Measurements from ENCODE around the gene TCEAL7. TPM values are rescaled to one million over a fixed set of nuclear protein-coding genes. Genes with fewer than 3 reads are reported as not detected.

Gene TCEAL7
- total RNA-seq (2021; ENCODE audit: unreplicated experiment): 0.20 TPM
- polyA plus RNA-seq (2012): not detected in 2 replicates
- percentile 20 among the genes with signal in this experiment for Bru-seq, nascent RNA
- BruChase-seq, experiment 1, labeled RNA remaining after a 6-hour chase: percentile 31 among the genes with signal in this experiment
- BruChase-seq, experiment 2, labeled RNA remaining after a 2-hour chase: percentile 27 among the genes with signal in this experiment
- long read RNA-seq: 0 reads

DNA sequence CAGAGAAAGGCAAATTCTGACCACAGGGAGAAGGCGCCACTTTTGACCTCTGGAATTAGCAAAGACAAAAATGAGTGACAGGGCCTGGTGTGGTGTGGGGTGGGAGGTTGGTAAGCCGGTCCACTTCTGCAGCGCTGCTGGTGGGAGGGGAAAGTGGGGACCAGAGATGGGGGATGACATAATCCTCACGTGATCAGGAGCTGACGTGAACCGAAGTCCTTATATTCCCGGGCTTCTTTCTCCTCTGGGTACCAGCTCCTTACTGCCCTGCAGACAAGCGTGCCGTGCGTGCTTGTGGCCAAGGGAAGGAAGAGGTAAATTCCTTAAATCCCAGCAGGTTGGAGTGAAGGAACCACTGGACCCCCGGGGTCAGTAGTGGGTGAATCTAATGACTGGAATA, at the start of gene TCEAL7:
Gene TCEAL7 (plus strand): TSS at position 249 of the 400 bp plus-strand sequence. CDS start 1,165 bp downstream, outside the sequence.
- ChIA-PET CTCF (no interaction called here), POLR2A (no interaction called here), RAD21 (ENCODE audit: low non-redundant PET in 1 of 2, low total read pairs in 2 of 2, uncharacterized antibody in 2 of 2, unreplicated experiment in 2 of 2) (no interaction called here)
- intact Hi-C loops (cut with micrococcal nuclease): no loop called here
- Histone ChIP-seq H2AFZ (ENCODE audit: low read depth, low read length, poor library complexity, severe bottlenecking) (no peak within 1 kb of the TSS), H3K27ac (ENCODE audit: low read depth, low read length) (no peak within 1 kb of the TSS), H3K79me2 (ENCODE audit: insufficient read depth, low read length) (no peaks in the 10 kb centered on the region), H3K4me3 (replicated peaks in 1 of 2; ENCODE audit: low read depth in 1 of 2, low read length in 2 of 2) (no peak within 1 kb of the TSS), H3K27me3 (ENCODE audit: insufficient read depth, low read length) (no peaks in the 10 kb centered on the region), H3K9me3 (ENCODE audit: control insufficient read depth in 1 of 2, insufficient read depth in 1 of 2, low read depth in 1 of 2, low read length in 2 of 2) (no peaks in the 10 kb centered on the region), H3K4me1 (ENCODE audit: control insufficient read depth in 1 of 2, insufficient read depth in 2 of 2, low read length in 2 of 2) (no peaks in the 10 kb centered on the region), H3K9ac (ENCODE audit: low read length) (no peak within 1 kb of the TSS), H3K4me2 (ENCODE audit: low read length) (no peak within 1 kb of the TSS), H3K9me2 (ENCODE audit: insufficient read depth) (no peaks in the 10 kb centered on the region), H3K36me3 (ENCODE audit: control insufficient read depth in 1 of 2, insufficient read depth in 2 of 2, low read length in 2 of 2) (no peaks in the 10 kb centered on the region), H4K20me1 (ENCODE audit: insufficient read depth) (no peaks in the 10 kb centered on the region)
- BruUV-seq (replicated peaks): no TSS peak
- DNase-seq (ENCODE audit: low read depth, low spot score) (no peak), ATAC-seq (no peak)
- TF ChIP-seq EZH2phosphoT487 (IDR thresholded peaks at IDR 0.05; ENCODE audit: borderline replicate concordance) (no peak), RAD21 (IDR thresholded peaks at IDR 0.05; ENCODE audit: low read depth) (no peak), SRF (IDR thresholded peaks at IDR 0.05; ENCODE audit: low read depth) (no peak), EGR1 (IDR thresholded peaks at IDR 0.05; ENCODE audit: low read depth) (no peak), ELF1 (IDR thresholded peaks at IDR 0.05; ENCODE audit: borderline replicate concordance, low read depth) (no peak), FOSL1 (IDR thresholded peaks at IDR 0.05; ENCODE audit: low read depth) (no peak), CBX3 (IDR thresholded peaks at IDR 0.05; ENCODE audit: low read depth) (no peak), REST (IDR thresholded peaks at IDR 0.05; ENCODE audit: low read depth) (no peak), TCF7L2 (IDR thresholded peaks at IDR 0.05; ENCODE audit: borderline replicate concordance, extremely low read depth, insufficient read depth, insufficient read length) (no peak), POLR2A (IDR thresholded peaks at IDR 0.05; ENCODE audit: borderline replicate concordance, extremely low read depth, insufficient read depth, insufficient read length) (no peak), POLR2AphosphoS5 (IDR thresholded peaks at IDR 0.05; ENCODE audit: low read depth, low read length) (no peak), CTCF (IDR thresholded peaks at IDR 0.05 in 2 of 3, conservative IDR thresholded peaks at IDR 0.05 in 1 of 3; ENCODE audit: borderline replicate concordance in 1 of 3, insufficient read depth in 1 of 3, low read depth in 2 of 3, low read length in 2 of 3) (no peak), ZNF274 (IDR thresholded peaks at IDR 0.05; ENCODE audit: low read depth, low read length) (no peak), EZH2 (IDR thresholded peaks at IDR 0.05) (no peak), YY1 (IDR thresholded peaks at IDR 0.05; ENCODE audit: extremely low read depth, insufficient replicate concordance, low read depth, low read length) (no peak), ZFX (IDR thresholded peaks at IDR 0.05) (no peak), SP1 (IDR thresholded peaks at IDR 0.05; ENCODE audit: low read depth) (no peak), JUND (IDR thresholded peaks at IDR 0.05) (no peak)
- TF ChIP-seq, protein P1, sequence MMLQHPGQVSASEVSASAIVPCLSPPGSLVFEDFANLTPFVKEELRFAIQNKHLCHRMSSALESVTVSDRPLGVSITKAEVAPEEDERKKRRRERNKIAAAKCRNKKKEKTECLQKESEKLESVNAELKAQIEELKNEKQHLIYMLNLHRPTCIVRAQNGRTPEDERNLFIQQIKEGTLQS (IDR thresholded peaks at IDR 0.05): no peak
- TF ChIP-seq, protein P2, sequence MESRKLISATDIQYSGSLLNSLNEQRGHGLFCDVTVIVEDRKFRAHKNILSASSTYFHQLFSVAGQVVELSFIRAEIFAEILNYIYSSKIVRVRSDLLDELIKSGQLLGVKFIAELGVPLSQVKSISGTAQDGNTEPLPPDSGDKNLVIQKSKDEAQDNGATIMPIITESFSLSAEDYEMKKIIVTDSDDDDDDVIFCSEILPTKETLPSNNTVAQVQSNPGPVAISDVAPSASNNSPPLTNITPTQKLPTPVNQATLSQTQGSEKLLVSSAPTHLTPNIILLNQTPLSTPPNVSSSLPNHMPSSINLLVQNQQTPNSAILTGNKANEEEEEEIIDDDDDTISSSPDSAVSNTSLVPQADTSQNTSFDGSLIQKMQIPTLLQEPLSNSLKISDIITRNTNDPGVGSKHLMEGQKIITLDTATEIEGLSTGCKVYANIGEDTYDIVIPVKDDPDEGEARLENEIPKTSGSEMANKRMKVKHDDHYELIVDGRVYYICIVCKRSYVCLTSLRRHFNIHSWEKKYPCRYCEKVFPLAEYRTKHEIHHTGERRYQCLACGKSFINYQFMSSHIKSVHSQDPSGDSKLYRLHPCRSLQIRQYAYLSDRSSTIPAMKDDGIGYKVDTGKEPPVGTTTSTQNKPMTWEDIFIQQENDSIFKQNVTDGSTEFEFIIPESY (IDR thresholded peaks at IDR 0.05; ENCODE audit: extremely low read depth, insufficient replicate concordance, low read length): no peak
